Natural killer cell (primary cell): ENCODE measurements around the gene FBXO47. TPM values are rescaled to one million over a fixed set of nuclear protein-coding genes. Genes with fewer than 3 reads are reported as not detected.

Experiments
- ATAC-seq, 3 donors: fragments of 150-1000 bp in 2 of 3; fragments of 200-7000 bp in 1 of 3; cut with Tn5 transposase; 1 replicate in 1 of 3; 2 replicates in 2 of 3; pipeline ENCODE4 v1.10.0; 2021; ENCODE audit warnings: mild to moderate bottlenecking in 2 of 3, moderate library complexity in 2 of 3
- DNase-seq, 2 donors: peaks; one replicate each; pipeline versions ENCODE4 v3.0.0 to v3.0.0-alpha.2; 2013 to 2021; ENCODE audit warnings: mixed read lengths in 1 of 2
- H3K27ac ChIP-seq: one replicate; pipeline ENCODE4 v1.5.1; 2013; ENCODE audit warnings: mild to moderate bottlenecking, low read length
- H3K27me3 ChIP-seq: one replicate; pipeline ENCODE4 v1.6.1; 2013; ENCODE audit warnings: low read length; ENCODE audit not compliant: control insufficient read depth, insufficient read depth
- H3K36me3 ChIP-seq: one replicate; pipeline ENCODE4 v1.6.1; 2013; ENCODE audit warnings: low read length; ENCODE audit not compliant: control insufficient read depth, insufficient read depth
- H3K4me1 ChIP-seq: one replicate; pipeline ENCODE4 v1.6.1; 2013; ENCODE audit warnings: low read length; ENCODE audit not compliant: control insufficient read depth, insufficient read depth
- H3K4me3 ChIP-seq: one replicate; pipeline ENCODE4 v1.5.1; 2013; ENCODE audit warnings: low read length
- H3K9me3 ChIP-seq: one replicate; pipeline ENCODE4 v1.6.1; 2013; ENCODE audit warnings: low read length; ENCODE audit not compliant: control insufficient read depth, insufficient read depth
- H3K27ac Mint-ChIP-seq, 2 donors: one replicate each; pipeline ENCODE4 v1.8.0; 2022; ENCODE audit warnings: mild to moderate bottlenecking in 2 of 2, mixed read lengths in 2 of 2, moderate library complexity in 1 of 2
- H3K27me3 Mint-ChIP-seq, 2 donors: one replicate each; pipeline ENCODE4 v1.8.0; 2022; ENCODE audit warnings: low read depth in 2 of 2, mixed read lengths in 2 of 2
- H3K36me3 Mint-ChIP-seq: one replicate; pipeline ENCODE4 v1.8.0; 2022; ENCODE audit warnings: mixed read lengths
- H3K4me1 Mint-ChIP-seq, 2 donors: one replicate each; pipeline ENCODE4 v1.8.0; 2022; ENCODE audit warnings: mixed read lengths in 2 of 2
- H3K4me3 Mint-ChIP-seq: one replicate; pipeline ENCODE4 v1.8.0; 2022; ENCODE audit warnings: mild to moderate bottlenecking, moderate library complexity, mixed read lengths
- H3K9me3 Mint-ChIP-seq, 2 donors: one replicate each; pipeline ENCODE4 v1.8.0; 2022; ENCODE audit warnings: mixed read lengths in 2 of 2
- CTCF ChIP-seq: fragments of 200-600 bp; IDR thresholded peaks from one replicate; pipeline ENCODE4 v1.8.0; 2022; ENCODE audit warnings: antibody characterized with exemption
- WGBS: methylation state at CpG from one replicate; pipeline ENCODE4 v1.1.7; 2013; ENCODE audit warnings: missing lambda C conversion rate; ENCODE audit not compliant: insufficient coverage; 5-methylcytosine and 5-hydroxymethylcytosine counted together
- intact Hi-C: fragments of 100-400 bp; cut with micrococcal nuclease; formaldehyde crosslinking; loops from one replicate; pipeline ENCODE4 v1.14.2; 2022
- total RNA-seq, 4 donors: library from RNA; stranded (reverse); fragments of 120-200 nt in 1 of 4; gene quantifications; one replicate each; pipeline versions ENCODE4 v1.2.3 to v1.2.4, GENCODE V29; 2013 to 2022

The FBXO47 gene
- total RNA-seq, 3 donors from 2014 or later (not counting 1 experiment from before 2014, with no cell fraction given): not detected

- H3K27ac Mint-ChIP-seq: no peak overlapping the region
- DNase-seq (peak in 1 of 2 donors; percentile 74), ATAC-seq (peak in 2 of 3 donors; percentile 62 to 72)
- TF ChIP-seq CTCF: no peak
- intact Hi-C loops: no loop called here
- H3K4me3 Mint-ChIP-seq: peak overlapping the region; percentile 45
- H3K27ac ChIP-seq: no peak overlapping the region
- peaks cover 0 to 21% of the 10 kb centered on the region in 2 donors for H3K27me3 Mint-ChIP-seq
- no peak overlapping the region for H3K4me3 ChIP-seq
- H3K36me3 ChIP-seq: no peaks in the 10 kb centered on the region
- H3K9me3 Mint-ChIP-seq: no peaks in the 10 kb centered on the region
- no peaks in the 10 kb centered on the region for H3K36me3 Mint-ChIP-seq
- H3K27me3 ChIP-seq: no peaks in the 10 kb centered on the region
- H3K4me1 Mint-ChIP-seq: peaks cover 12 to 21% of the 10 kb centered on the region in 2 donors
- WGBS: 51% methylated on average over 16 of the region's 16 CpGs
- H3K4me1 ChIP-seq: peaks cover 11% of the 10 kb centered on the region
- H3K9me3 ChIP-seq: no peaks in the 10 kb centered on the region
Observed at GRCh38 chr17:39002991-39003715, 36.0 kb upstream of the FBXO47 start.

- WGBS: 65% methylated on average over 9 of the region's 9 CpGs
- Mint-ChIP-seq H3K27ac (no peak overlapping the region), H3K9me3 (peaks cover 0 to under 1% of the 10 kb centered on the region in 2 donors), H3K4me3 (no peak overlapping the region), H3K4me1 (peaks cover 12 to 21% of the 10 kb centered on the region in 2 donors), H3K36me3 (peaks cover 4% of the 10 kb centered on the region), H3K27me3 (peaks cover 0 to 21% of the 10 kb centered on the region in 2 donors)
- H3K36me3 ChIP-seq: no peaks in the 10 kb centered on the region
- H3K27me3 ChIP-seq: no peaks in the 10 kb centered on the region
- H3K9me3 ChIP-seq: peaks cover 7% of the 10 kb centered on the region
- H3K4me3 ChIP-seq: no peak overlapping the region
- ATAC-seq (no peak), DNase-seq (no peak)
- intact Hi-C loops: no loop called here
- H3K4me1 ChIP-seq: peaks cover 11% of the 10 kb centered on the region
- no peak for TF ChIP-seq CTCF
- H3K27ac ChIP-seq: no peak overlapping the region
Observed at GRCh38 chr17:39001703-39002637, 34.8 kb upstream of the FBXO47 start.

- ATAC-seq (no peak), DNase-seq (no peak)
- no peak overlapping the region for H3K27ac Mint-ChIP-seq
- Histone ChIP-seq H3K9me3 (peaks cover 14% of the 10 kb centered on the region), H3K27me3 (no peaks in the 10 kb centered on the region), H3K4me1 (peaks cover 11% of the 10 kb centered on the region), H3K36me3 (no peaks in the 10 kb centered on the region), H3K4me3 (no peak overlapping the region), H3K27ac (no peak overlapping the region)
- peaks cover 2 to 3% of the 10 kb centered on the region in 2 donors for H3K9me3 Mint-ChIP-seq
- TF ChIP-seq CTCF: no peak
- 75% methylated on average over 4 of the region's 4 CpGs for WGBS
- H3K27me3 Mint-ChIP-seq: peaks cover 0 to 21% of the 10 kb centered on the region in 2 donors
- H3K4me1 Mint-ChIP-seq: peaks cover 12 to 21% of the 10 kb centered on the region in 2 donors
- intact Hi-C loops: no loop called here
- peaks cover 14% of the 10 kb centered on the region for H3K36me3 Mint-ChIP-seq
- no peak overlapping the region for H3K4me3 Mint-ChIP-seq
Observed at GRCh38 chr17:39000021-39000601, 32.9 kb upstream of the FBXO47 start.
